Activated effector memory CD4-positive, alpha-beta T cell treated with Interleukin-2 at 50 U/mL for 16 hours (primary cell): ENCODE results near the gene GDF7.

Source experiments
- DNase-seq: peaks from one replicate; pipeline ENCODE4 v3.0.0-alpha.2; 2020

Gene GDF7

GRCh38 chr2:20666304-20667150 is at the start of gene GDF7:
Gene GDF7 (plus strand): TSS chr2:20667144. CDS start chr2:20667240, 96 bp downstream.
- DNase-seq = no peak

- no peak for DNase-seq
Observed at GRCh38 chr2:20617892-20618467, 49.0 kb upstream of the GDF7 start.

GRCh38 chr2:20618468-20618885 is 48.5 kb upstream of the GDF7 start:
- DNase-seq = no peak

GRCh38 chr2:20618886-20619521 is 47.9 kb upstream of the GDF7 start:
- DNase-seq = no peak

GRCh38 chr2:20619624-20620024 is 47.3 kb upstream of the GDF7 start:
- DNase-seq = no peak

GRCh38 chr2:20620271-20620681 is 46.7 kb upstream of the GDF7 start:
- DNase-seq = no peak

- DNase-seq = no peak
Observed at GRCh38 chr2:20620696-20621365, 46.1 kb upstream of the GDF7 start.

GRCh38 chr2:20621366-20622295 is 45.3 kb upstream of the GDF7 start:
- no peak for DNase-seq

GRCh38 chr2:20622296-20622686 is 44.7 kb upstream of the GDF7 start:
- DNase-seq = no peak

- DNase-seq = no peak
Observed at GRCh38 chr2:20622731-20623130, 44.2 kb upstream of the GDF7 start.

- no peak for DNase-seq
Observed at GRCh38 chr2:20623241-20623640, 43.7 kb upstream of the GDF7 start.

- no peak for DNase-seq
Observed at GRCh38 chr2:20623741-20624155, 43.2 kb upstream of the GDF7 start.

- no peak for DNase-seq
Observed at GRCh38 chr2:20624156-20624883, 42.6 kb upstream of the GDF7 start.

GRCh38 chr2:20624884-20625485 is 42.0 kb upstream of the GDF7 start:
- no peak for DNase-seq

- no peak for DNase-seq
Observed at GRCh38 chr2:20625491-20626391, 41.2 kb upstream of the GDF7 start.

GRCh38 chr2:20626392-20626697 is 40.6 kb upstream of the GDF7 start:
- no peak for DNase-seq

GRCh38 chr2:20626698-20627513 is 40.0 kb upstream of the GDF7 start:
- no peak for DNase-seq

GRCh38 chr2:20627712-20628380 is 39.1 kb upstream of the GDF7 start:
- DNase-seq = no peak

- no peak for DNase-seq
Observed at GRCh38 chr2:20629181-20629580, 37.8 kb upstream of the GDF7 start.
